Nephron (organoid): Measurements from ENCODE around the gene PRKN.

Experiments used
- H3K27ac Mint-ChIP-seq, 3 experiments: 2 replicates each; pipeline ENCODE4 v1.8.0; 2020; ENCODE audit warnings: mixed read lengths in 3 of 3, mild to moderate bottlenecking in 2 of 3, moderate library complexity in 1 of 3
- H3K27me3 Mint-ChIP-seq: 2 replicates; pipeline ENCODE4 v1.8.0; 2021; ENCODE audit warnings: low read depth, mild to moderate bottlenecking, moderate library complexity, mixed read lengths
- H3K36me3 Mint-ChIP-seq: 2 replicates; pipeline ENCODE4 v1.8.0; 2020; ENCODE audit warnings: low read depth, mixed read lengths
- H3K4me1 Mint-ChIP-seq: 2 replicates; pipeline ENCODE4 v1.8.0; 2020; ENCODE audit warnings: mixed read lengths
- H3K4me3 Mint-ChIP-seq, 3 experiments: 2 replicates each; pipeline ENCODE4 v1.8.0; 2020; ENCODE audit warnings: mild to moderate bottlenecking in 3 of 3, mixed read lengths in 3 of 3, moderate library complexity in 2 of 3
- H3K9me3 Mint-ChIP-seq: 2 replicates; pipeline ENCODE4 v1.8.0; 2020; ENCODE audit warnings: mixed read lengths
- TF ChIP-seq, protein P1 (sequence below), 3 experiments: fragments of 200-600 bp; sonication (generic); IDR thresholded peaks; one replicate each; pipeline ENCODE4 v1.5.0; 2021; ENCODE audit warnings: antibody characterized with exemption in 3 of 3; ENCODE audit not compliant: unreplicated experiment in 3 of 3

The PRKN gene

GRCh38 chr6:161745594-161746141 is 981.9 kb downstream of the PRKN start:
- Mint-ChIP-seq H3K36me3 (no peaks in the 10 kb centered on the region), H3K27me3 (no peaks in the 10 kb centered on the region), H3K9me3 (no peaks in the 10 kb centered on the region), H3K4me1 (peaks cover 9% of the 10 kb centered on the region), H3K4me3 (no peak overlapping the region), H3K27ac (no peak overlapping the region)
- TF ChIP-seq, protein P1, sequence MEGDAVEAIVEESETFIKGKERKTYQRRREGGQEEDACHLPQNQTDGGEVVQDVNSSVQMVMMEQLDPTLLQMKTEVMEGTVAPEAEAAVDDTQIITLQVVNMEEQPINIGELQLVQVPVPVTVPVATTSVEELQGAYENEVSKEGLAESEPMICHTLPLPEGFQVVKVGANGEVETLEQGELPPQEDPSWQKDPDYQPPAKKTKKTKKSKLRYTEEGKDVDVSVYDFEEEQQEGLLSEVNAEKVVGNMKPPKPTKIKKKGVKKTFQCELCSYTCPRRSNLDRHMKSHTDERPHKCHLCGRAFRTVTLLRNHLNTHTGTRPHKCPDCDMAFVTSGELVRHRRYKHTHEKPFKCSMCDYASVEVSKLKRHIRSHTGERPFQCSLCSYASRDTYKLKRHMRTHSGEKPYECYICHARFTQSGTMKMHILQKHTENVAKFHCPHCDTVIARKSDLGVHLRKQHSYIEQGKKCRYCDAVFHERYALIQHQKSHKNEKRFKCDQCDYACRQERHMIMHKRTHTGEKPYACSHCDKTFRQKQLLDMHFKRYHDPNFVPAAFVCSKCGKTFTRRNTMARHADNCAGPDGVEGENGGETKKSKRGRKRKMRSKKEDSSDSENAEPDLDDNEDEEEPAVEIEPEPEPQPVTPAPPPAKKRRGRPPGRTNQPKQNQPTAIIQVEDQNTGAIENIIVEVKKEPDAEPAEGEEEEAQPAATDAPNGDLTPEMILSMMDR (IDR thresholded peaks at IDR 0.05; ENCODE audit: unreplicated experiment in 3 of 3): no peak

DNA sequence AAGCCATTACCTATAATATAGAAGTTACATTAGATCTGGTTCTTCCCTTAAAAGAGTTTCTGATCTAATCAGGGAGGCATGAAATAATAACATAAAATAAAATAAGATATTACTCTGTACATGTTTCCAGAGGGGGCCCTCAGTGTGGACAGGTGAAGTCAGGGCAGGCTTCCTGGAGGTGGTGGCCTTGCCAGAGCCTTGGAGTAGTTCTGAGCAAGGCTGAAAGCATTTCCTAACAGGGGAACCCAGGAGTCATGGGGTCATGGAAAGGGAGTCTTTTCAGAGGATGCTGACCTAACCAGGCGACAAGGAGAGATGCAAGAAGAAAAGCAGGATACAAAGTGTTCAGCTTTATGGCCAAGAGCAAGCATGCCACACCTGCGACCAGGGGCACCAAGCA is 982.4 kb downstream of the PRKN start:
- Mint-ChIP-seq H3K27me3 (no peaks in the 10 kb centered on the region), H3K27ac (no peak overlapping the region), H3K4me1 (peaks cover 9% of the 10 kb centered on the region), H3K4me3 (no peak overlapping the region), H3K36me3 (no peaks in the 10 kb centered on the region), H3K9me3 (no peaks in the 10 kb centered on the region)
- TF ChIP-seq, protein P1 (IDR thresholded peaks at IDR 0.05; ENCODE audit: unreplicated experiment in 3 of 3): no peak

- Mint-ChIP-seq H3K9me3 (no peaks in the 10 kb centered on the region), H3K4me1 (peaks cover 9% of the 10 kb centered on the region), H3K27ac (no peak overlapping the region), H3K27me3 (no peaks in the 10 kb centered on the region), H3K4me3 (no peak overlapping the region), H3K36me3 (no peaks in the 10 kb centered on the region)
- TF ChIP-seq, protein P1 (IDR thresholded peaks at IDR 0.05; ENCODE audit: unreplicated experiment in 3 of 3): no peak
These were observed 983.1 kb downstream of the PRKN start for GRCh38 chr6:161744211-161745067.

DNA sequence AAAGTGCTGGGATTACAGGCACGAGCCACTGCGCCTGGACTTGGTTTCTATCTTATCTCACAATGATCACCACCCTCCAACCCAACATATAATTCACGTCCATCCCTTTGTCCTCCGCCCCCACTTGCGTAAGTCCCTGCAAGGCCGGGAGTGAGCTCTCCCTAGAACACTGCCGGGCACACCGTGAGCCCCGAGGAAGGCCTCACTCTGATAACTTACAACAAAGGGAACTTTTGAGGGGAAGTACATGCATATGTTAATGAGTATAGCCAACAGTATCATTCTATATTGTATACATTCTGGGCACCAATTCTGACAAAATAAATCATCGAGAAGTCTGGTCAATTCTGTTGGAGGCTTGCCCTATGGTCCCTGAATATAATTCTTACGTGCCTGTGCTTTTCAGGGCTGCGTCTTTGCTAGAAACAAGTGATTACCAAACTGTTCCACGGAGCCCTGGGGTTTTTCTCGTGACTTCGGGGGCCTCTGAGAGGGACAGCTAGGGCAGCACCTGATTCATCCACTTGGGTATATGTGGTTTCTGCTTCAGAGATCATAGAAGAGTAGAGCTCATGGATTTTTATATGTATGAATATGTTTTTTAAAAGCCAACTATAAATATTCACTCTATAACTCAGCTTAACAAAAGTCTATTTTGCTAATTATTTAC is 983.9 kb downstream of the PRKN start:
- TF ChIP-seq, protein P1 (IDR thresholded peaks at IDR 0.05; ENCODE audit: unreplicated experiment in 3 of 3): no peak
- Mint-ChIP-seq H3K27ac (no peak overlapping the region), H3K4me3 (no peak overlapping the region), H3K36me3 (no peaks in the 10 kb centered on the region), H3K4me1 (peaks cover 6% of the 10 kb centered on the region), H3K9me3 (no peaks in the 10 kb centered on the region), H3K27me3 (no peaks in the 10 kb centered on the region)

DNA sequence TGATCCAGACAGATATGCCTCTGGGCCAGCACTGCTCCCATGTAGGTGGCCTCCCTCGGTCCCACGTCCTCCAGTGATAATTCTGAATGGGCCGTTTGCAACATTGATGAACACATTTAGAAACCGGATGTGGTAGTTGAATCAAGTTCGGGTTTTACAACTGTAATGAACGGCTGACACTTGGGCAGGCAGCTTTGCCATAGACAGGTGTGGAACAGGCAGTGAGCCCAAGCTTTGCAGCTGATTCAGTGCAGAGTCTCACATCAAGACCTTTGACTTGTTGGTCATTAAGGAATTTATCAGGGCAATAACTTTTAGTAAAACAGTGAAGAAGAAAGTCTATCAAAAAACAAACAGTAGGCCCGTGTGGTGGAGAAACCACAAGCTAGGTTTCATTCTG is 987.1 kb downstream of the PRKN start:
- H3K27ac Mint-ChIP-seq: no peak overlapping the region
- no peaks in the 10 kb centered on the region for H3K36me3 Mint-ChIP-seq
- peaks cover 6% of the 10 kb centered on the region for H3K4me1 Mint-ChIP-seq
- no peak overlapping the region for H3K4me3 Mint-ChIP-seq
- no peaks in the 10 kb centered on the region for H3K9me3 Mint-ChIP-seq
- H3K27me3 Mint-ChIP-seq: no peaks in the 10 kb centered on the region
- TF ChIP-seq, protein P1 (IDR thresholded peaks at IDR 0.05; ENCODE audit: unreplicated experiment in 3 of 3): no peak
